Right lobe of liver (tissue), 4 donors: Measurements from ENCODE around the gene PDK2.
A peak's percentile ranks its signal among the peaks of the same experiment; 100 is the strongest.

ENCODE experiments used
- POLR2A ChIP-seq: fragments of 450-650 bp; IDR thresholded peaks from one replicate; pipeline ENCODE4 v1.6.1; 2017; ENCODE audit warnings: antibody characterized with exemption, mild to moderate bottlenecking
- TF ChIP-seq, protein P1 (sequence below), 4 donors: fragments of 200-600 bp in 3 of 4; fragments of 450-650 bp in 1 of 4; IDR thresholded peaks; one replicate each; pipeline versions ENCODE4 v1.5.1 to v1.8.0; 2016 to 2022; ENCODE audit warnings: antibody characterized with exemption in 4 of 4, mild to moderate bottlenecking in 2 of 4
- donor health status: DM: no; HTN: no; CAD: no.
- donor health status: DM: no; HTN: no; CAD: no.
- donor health status: DM: no; HTN: yes; CAD: no.

DNA sequence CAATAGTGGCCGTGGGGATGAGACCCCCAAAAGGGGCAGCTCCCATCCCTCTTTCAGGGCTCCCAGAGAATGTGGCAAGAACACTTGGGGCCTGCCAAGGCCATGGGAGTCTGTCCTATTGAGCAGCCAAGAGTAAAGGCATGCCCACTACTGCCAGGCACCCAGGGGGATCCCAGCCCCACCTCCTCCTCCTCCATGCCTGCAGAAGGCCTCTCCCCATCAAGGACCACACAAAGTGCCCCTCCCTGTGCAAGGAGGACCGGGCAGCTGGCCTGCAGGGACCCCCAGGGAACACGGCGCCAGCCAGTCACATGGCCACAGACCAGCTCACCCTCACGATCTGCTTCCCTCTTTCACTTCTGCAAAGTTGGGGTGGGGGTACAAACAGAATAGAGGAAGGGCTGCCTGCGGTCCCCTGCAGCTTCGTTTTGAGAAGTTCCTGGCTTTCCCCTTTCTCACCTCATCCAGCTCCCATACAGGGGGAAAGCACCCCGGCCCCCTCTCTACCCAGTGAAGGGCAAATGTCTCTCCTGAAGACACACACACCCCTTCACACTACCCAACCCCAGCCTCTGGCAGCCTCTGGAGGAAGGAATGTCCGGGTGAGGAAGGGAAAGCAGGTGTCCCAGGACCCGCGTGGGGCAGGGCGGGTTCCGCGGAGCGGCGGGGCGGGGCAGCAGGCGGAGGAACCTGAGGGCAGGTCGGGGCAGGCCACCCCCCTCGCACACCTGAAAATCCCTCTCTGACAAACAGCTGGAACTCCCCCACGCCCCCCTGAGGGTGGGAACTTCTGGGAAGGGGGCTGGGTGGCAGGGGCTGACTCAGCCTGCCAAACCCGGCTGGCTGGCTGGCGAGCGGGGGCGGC, 53.3 kb downstream of the PDK2 start:
- TF ChIP-seq, protein P1, sequence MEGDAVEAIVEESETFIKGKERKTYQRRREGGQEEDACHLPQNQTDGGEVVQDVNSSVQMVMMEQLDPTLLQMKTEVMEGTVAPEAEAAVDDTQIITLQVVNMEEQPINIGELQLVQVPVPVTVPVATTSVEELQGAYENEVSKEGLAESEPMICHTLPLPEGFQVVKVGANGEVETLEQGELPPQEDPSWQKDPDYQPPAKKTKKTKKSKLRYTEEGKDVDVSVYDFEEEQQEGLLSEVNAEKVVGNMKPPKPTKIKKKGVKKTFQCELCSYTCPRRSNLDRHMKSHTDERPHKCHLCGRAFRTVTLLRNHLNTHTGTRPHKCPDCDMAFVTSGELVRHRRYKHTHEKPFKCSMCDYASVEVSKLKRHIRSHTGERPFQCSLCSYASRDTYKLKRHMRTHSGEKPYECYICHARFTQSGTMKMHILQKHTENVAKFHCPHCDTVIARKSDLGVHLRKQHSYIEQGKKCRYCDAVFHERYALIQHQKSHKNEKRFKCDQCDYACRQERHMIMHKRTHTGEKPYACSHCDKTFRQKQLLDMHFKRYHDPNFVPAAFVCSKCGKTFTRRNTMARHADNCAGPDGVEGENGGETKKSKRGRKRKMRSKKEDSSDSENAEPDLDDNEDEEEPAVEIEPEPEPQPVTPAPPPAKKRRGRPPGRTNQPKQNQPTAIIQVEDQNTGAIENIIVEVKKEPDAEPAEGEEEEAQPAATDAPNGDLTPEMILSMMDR (IDR thresholded peaks at IDR 0.05), result peak in 1 of 4 donors; percentile 14
- TF ChIP-seq POLR2A, result no peak
